Osteoblast (primary cell): ENCODE measurements around the gene EPHA6. TPM values are rescaled to one million over a fixed set of nuclear protein-coding genes. Genes with fewer than 3 reads are reported as not detected.

Experiments
- DNase-seq: peaks from one replicate; pipeline ENCODE4 v3.0.0; 2011; ENCODE audit warnings: low spot score, mixed read lengths; ENCODE audit not compliant: insufficient read length; ENCODE audit errors: missing footprints
- H2AFZ ChIP-seq: 2 replicates; pipeline ENCODE4 v1.6.0; 2011; ENCODE audit warnings: mild to moderate bottlenecking, low read length
- H3K27ac ChIP-seq: 2 replicates; pipeline ENCODE4 v1.5.1; 2011; ENCODE audit warnings: mild to moderate bottlenecking, low read depth, low read length, moderate library complexity
- H3K27me3 ChIP-seq: 2 replicates; pipeline ENCODE4 v1.6.0; 2012; ENCODE audit warnings: mild to moderate bottlenecking, control low read depth, inconsistent platforms, low read length, moderate library complexity; ENCODE audit not compliant: insufficient read depth
- H3K36me3 ChIP-seq: 2 replicates; pipeline ENCODE4 v1.5.1; 2011; ENCODE audit warnings: mild to moderate bottlenecking, low read length, control low read depth, moderate library complexity; ENCODE audit not compliant: insufficient read depth
- H3K4me1 ChIP-seq: 2 replicates; pipeline ENCODE4 v1.5.1; 2011; ENCODE audit warnings: mild to moderate bottlenecking, low read length, control low read depth, moderate library complexity; ENCODE audit not compliant: insufficient read depth
- H3K4me2 ChIP-seq: 2 replicates; pipeline ENCODE4 v1.6.0; 2011; ENCODE audit warnings: mild to moderate bottlenecking, low read length; ENCODE audit not compliant: insufficient read depth
- H3K4me3 ChIP-seq: fragments of 200-600 bp; sonication (generic); 3 replicates; pipeline ENCODE4 v1.5.1; 2012; ENCODE audit warnings: mild to moderate bottlenecking, low read length, inconsistent platforms; ENCODE audit not compliant: insufficient read depth
- H3K79me2 ChIP-seq: 2 replicates; pipeline ENCODE4 v1.6.0; 2012; ENCODE audit warnings: mild to moderate bottlenecking, low read length, control low read depth, inconsistent platforms; ENCODE audit not compliant: insufficient read depth
- H3K9me3 ChIP-seq: 2 replicates; pipeline ENCODE4 v1.5.1; 2011; ENCODE audit warnings: low read depth, low read length, control low read depth
- H4K20me1 ChIP-seq: 2 replicates; pipeline ENCODE4 v1.6.0; 2012; ENCODE audit warnings: mild to moderate bottlenecking, low read length, control low read depth; ENCODE audit not compliant: insufficient read depth
- total RNA-seq: library from RNA; depleted of rRNA; stranded (reverse); fragments of >200 nt; gene quantifications from 2 replicates; pipeline ENCODE4 v1.2.3, GENCODE V29; 2012
- TF ChIP-seq, protein P1 (sequence below): IDR thresholded peaks from 2 replicates; pipeline ENCODE4 v1.5.1; 2011; ENCODE audit warnings: mild to moderate bottlenecking, low read depth, low read length, moderate library complexity; ENCODE audit errors: extremely low read depth

EPHA6 gene
- total RNA-seq, 1 donor = not detected

DNA sequence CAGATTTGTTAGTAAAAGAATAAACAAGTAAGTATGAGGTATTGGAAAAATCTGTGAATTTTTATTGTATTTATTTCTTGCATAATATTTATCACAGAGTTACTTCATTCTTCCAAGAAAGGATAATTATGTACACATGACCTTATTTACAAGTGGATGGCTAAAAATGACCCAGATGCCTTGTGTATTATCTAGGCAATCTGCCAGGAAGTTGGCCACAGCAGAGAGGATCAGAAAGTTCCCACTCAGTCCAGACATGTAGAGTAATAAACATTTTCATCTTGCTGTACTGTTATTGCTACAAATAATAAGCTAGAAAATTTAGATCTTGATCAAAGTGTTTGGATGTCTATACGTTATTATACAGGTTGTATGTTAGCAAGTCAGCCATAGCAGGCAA is 317.1 kb downstream of the EPHA6 start:
- Histone ChIP-seq H3K27ac (no peak overlapping the region), H3K9me3 (peaks cover 2% of the 10 kb centered on the region), H3K36me3 (no peaks in the 10 kb centered on the region), H3K4me1 (no peaks in the 10 kb centered on the region), H3K79me2 (no peaks in the 10 kb centered on the region), H4K20me1 (no peaks in the 10 kb centered on the region), H3K4me2 (no peak overlapping the region), H3K4me3 (no peak overlapping the region), H3K27me3 (no peaks in the 10 kb centered on the region), H2AFZ (no peak overlapping the region)
- no peak for DNase-seq
- TF ChIP-seq, protein P1, sequence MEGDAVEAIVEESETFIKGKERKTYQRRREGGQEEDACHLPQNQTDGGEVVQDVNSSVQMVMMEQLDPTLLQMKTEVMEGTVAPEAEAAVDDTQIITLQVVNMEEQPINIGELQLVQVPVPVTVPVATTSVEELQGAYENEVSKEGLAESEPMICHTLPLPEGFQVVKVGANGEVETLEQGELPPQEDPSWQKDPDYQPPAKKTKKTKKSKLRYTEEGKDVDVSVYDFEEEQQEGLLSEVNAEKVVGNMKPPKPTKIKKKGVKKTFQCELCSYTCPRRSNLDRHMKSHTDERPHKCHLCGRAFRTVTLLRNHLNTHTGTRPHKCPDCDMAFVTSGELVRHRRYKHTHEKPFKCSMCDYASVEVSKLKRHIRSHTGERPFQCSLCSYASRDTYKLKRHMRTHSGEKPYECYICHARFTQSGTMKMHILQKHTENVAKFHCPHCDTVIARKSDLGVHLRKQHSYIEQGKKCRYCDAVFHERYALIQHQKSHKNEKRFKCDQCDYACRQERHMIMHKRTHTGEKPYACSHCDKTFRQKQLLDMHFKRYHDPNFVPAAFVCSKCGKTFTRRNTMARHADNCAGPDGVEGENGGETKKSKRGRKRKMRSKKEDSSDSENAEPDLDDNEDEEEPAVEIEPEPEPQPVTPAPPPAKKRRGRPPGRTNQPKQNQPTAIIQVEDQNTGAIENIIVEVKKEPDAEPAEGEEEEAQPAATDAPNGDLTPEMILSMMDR = no peak

DNA sequence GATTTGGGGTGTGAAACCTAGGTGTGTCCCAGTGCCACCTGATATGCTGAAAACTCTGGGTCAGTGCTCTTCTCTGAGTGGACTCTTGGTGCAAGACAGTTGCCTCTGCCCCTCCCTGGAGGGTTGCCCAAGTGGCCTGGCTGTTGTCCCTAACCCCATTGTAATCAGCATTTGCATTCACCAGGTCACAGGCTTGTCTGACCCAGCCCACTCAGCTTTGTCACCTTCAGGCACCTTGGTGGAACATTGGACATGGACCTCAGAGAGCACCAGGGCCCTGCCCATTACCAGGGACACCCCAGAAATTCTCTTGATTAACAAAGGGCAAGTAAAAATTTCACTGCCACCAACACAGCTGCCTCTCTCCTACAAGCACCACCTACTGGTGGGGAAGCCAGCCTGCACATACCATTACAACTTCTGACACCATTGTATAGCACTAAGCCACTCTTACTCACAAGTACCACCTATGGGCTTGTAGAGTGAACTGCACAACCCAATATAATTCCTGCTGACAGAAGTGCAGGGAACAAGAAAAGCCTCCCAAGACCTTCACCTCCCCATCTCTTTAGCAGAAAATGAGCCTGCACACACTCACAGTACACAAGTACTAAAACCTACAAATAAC is 324.6 kb downstream of the EPHA6 start:
- TF ChIP-seq, protein P1 = no peak
- no peaks in the 10 kb centered on the region for H3K27me3 ChIP-seq
- H3K36me3 ChIP-seq = no peaks in the 10 kb centered on the region
- no peaks in the 10 kb centered on the region for H3K79me2 ChIP-seq
- H3K4me1 ChIP-seq = no peaks in the 10 kb centered on the region
- H3K4me2 ChIP-seq = no peak overlapping the region
- H4K20me1 ChIP-seq = no peaks in the 10 kb centered on the region
- H3K4me3 ChIP-seq = no peak overlapping the region
- peaks cover 9% of the 10 kb centered on the region for H3K9me3 ChIP-seq
- H2AFZ ChIP-seq = no peak overlapping the region
- DNase-seq = no peak
- no peak overlapping the region for H3K27ac ChIP-seq

DNA sequence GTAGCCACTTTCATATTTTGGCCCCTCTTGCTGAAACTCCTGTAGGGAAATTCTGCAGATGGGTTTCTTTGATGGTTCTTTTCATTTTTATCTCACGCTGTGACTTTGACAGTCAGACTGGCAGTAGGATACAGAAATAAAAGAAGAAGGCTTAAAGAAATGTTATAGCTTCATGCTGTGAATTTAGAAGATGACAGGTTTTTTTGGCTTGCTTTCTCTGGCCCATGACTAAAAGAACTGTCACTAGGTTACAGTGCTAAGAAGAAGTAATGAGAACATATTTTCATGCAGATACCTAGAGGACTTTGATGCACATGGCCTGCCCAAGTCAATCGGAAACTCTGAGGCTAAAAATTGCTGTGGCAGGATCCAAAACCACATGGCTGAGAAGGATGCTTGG is 334.5 kb downstream of the EPHA6 start:
- H3K9me3 ChIP-seq = no peaks in the 10 kb centered on the region
- no peak overlapping the region for H3K4me2 ChIP-seq
- no peaks in the 10 kb centered on the region for H3K4me1 ChIP-seq
- H4K20me1 ChIP-seq = no peaks in the 10 kb centered on the region
- H2AFZ ChIP-seq = no peak overlapping the region
- TF ChIP-seq, protein P1 = no peak
- H3K36me3 ChIP-seq = no peaks in the 10 kb centered on the region
- no peaks in the 10 kb centered on the region for H3K79me2 ChIP-seq
- no peak for DNase-seq
- no peak overlapping the region for H3K27ac ChIP-seq
- H3K4me3 ChIP-seq = no peak overlapping the region
- H3K27me3 ChIP-seq = no peaks in the 10 kb centered on the region

- DNase-seq = no peak
- H2AFZ ChIP-seq = no peak overlapping the region
- no peaks in the 10 kb centered on the region for H3K27me3 ChIP-seq
- no peak overlapping the region for H3K27ac ChIP-seq
- no peaks in the 10 kb centered on the region for H3K36me3 ChIP-seq
- H3K9me3 ChIP-seq = peaks cover 7% of the 10 kb centered on the region
- no peak overlapping the region for H3K4me2 ChIP-seq
- no peaks in the 10 kb centered on the region for H3K4me1 ChIP-seq
- no peaks in the 10 kb centered on the region for H3K79me2 ChIP-seq
- H4K20me1 ChIP-seq = no peaks in the 10 kb centered on the region
- TF ChIP-seq, protein P1 = no peak
- H3K4me3 ChIP-seq = no peak overlapping the region
Measured at GRCh38 chr3:97161169-97161568, 346.8 kb downstream of the EPHA6 start.
